Fibroblast of lung (primary cell): ENCODE data around the gene NTN3. TPM values are rescaled to one million over a fixed set of nuclear protein-coding genes. Genes with fewer than 3 reads are reported as not detected.

Source experiments
- DNase-seq, 2 donors: peaks; one replicate each; pipeline versions ENCODE4 v3.0.0 to v3.0.0-alpha.2; 2010; ENCODE audit warnings: low read depth in 2 of 2
- H2AFZ ChIP-seq: 2 replicates; pipeline ENCODE4 v1.5.1; 2012; ENCODE audit warnings: low read length, control low read depth, inconsistent platforms
- H3K27ac ChIP-seq: 2 replicates; pipeline ENCODE4 v1.5.1; 2011; ENCODE audit warnings: low read length, control low read depth; ENCODE audit not compliant: insufficient read depth
- H3K27me3 ChIP-seq: 2 replicates; pipeline ENCODE4 v1.5.1; 2011; ENCODE audit warnings: mild to moderate bottlenecking, low read length; ENCODE audit not compliant: control insufficient read depth, insufficient read depth
- H3K36me3 ChIP-seq: 2 replicates; pipeline ENCODE4 v1.5.1; 2011; ENCODE audit warnings: low read length; ENCODE audit not compliant: control insufficient read depth, insufficient read depth
- H3K4me1 ChIP-seq: 2 replicates; pipeline ENCODE4 v1.5.1; 2011; ENCODE audit warnings: low read length; ENCODE audit not compliant: control insufficient read depth, insufficient read depth; ENCODE audit errors: extremely low read depth
- H3K4me2 ChIP-seq: 2 replicates; pipeline ENCODE4 v1.5.1; 2011; ENCODE audit warnings: low read length, control low read depth; ENCODE audit not compliant: insufficient read depth; ENCODE audit errors: extremely low read depth
- H3K4me3 ChIP-seq, 4 experiments: fragments of 200-600 bp in 1 of 4; sonication (generic) in 1 of 4; replicated peaks in 1 of 4; 2 replicates each; pipeline ENCODE4 v1.5.1; 2011 to 2016; ENCODE audit warnings: low read length in 4 of 4, low read depth in 3 of 4, mild to moderate bottlenecking in 3 of 4, control low read depth in 2 of 4, inconsistent platforms in 1 of 4, mixed read lengths in 1 of 4; ENCODE audit not compliant: insufficient read depth in 1 of 4; ENCODE audit errors: control extremely low read depth in 1 of 4
- H3K79me2 ChIP-seq: 2 replicates; pipeline ENCODE4 v1.5.1; 2012; ENCODE audit warnings: mild to moderate bottlenecking, low read length, inconsistent platforms; ENCODE audit not compliant: control insufficient read depth, insufficient read depth
- H3K9ac ChIP-seq: 2 replicates; pipeline ENCODE4 v1.5.1; 2011; ENCODE audit warnings: mild to moderate bottlenecking, low read length, control low read depth; ENCODE audit not compliant: insufficient read depth
- H3K9me3 ChIP-seq: 2 replicates; pipeline ENCODE4 v1.5.1; 2012; ENCODE audit warnings: low read depth, low read length; ENCODE audit not compliant: control insufficient read depth, insufficient read depth
- H4K20me1 ChIP-seq: 2 replicates; pipeline ENCODE4 v1.5.1; 2011; ENCODE audit warnings: low read length; ENCODE audit not compliant: control insufficient read depth, insufficient read depth; ENCODE audit errors: extremely low read depth
- EZH2 ChIP-seq: IDR thresholded peaks from 2 replicates; pipeline ENCODE4 v1.5.1; 2012; ENCODE audit warnings: low read length, control low read depth, mild to moderate bottlenecking; ENCODE audit errors: missing control alignments
- polyA plus RNA-seq, 2 donors: library from polyadenylated mRNA; depleted of rRNA in 1 of 2; stranded (reverse) in 1 of 2; unstranded in 1 of 2; fragments of >200 nt; gene quantifications; 2 replicates each; pipeline ENCODE4 v1.2.1, GENCODE V29; 2011 to 2012; ENCODE audit warnings: missing spikeins in 1 of 2
- total RNA-seq: library from RNA; depleted of rRNA; stranded (reverse); fragments of >200 nt; gene quantifications from 2 replicates; pipeline ENCODE4 v1.2.1, GENCODE V29; 2014
- TF ChIP-seq, protein P1 (sequence below), 2 donors: IDR thresholded peaks in 1 of 2; conservative IDR thresholded peaks in 1 of 2; 1 replicate in 1 of 2; 2 replicates in 1 of 2; pipeline ENCODE4 v1.5.1; 2011 to 2012; ENCODE audit warnings: low read length in 2 of 2, control low read depth in 1 of 2, inconsistent platforms in 1 of 2, low read depth in 1 of 2, mild to moderate bottlenecking in 1 of 2

Gene NTN3
- total and polyA plus RNA-seq, 2 donors (not counting 1 experiment from before 2014, with no cell fraction given), result 0.08 to 2.1 TPM

DNA sequence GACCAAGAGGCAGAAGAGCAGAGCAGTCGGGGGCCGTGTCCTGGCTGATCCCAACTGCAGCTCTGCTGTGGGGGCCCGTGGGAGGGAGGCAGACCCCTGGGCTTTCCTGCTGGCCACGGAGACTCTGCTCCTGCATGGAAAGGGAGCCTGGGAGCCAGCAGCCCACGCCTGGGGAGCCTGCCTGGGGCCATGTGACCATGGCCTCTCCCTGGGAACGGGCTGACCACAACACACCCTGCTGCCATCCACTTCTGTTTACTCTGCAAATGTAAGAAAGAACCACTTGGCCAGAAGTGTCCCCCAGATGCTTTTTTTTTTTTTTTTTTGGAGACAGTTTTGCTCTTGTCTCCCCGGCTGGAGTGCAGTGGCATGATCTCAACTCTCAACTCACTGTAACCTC lies 13.2 kb upstream of the NTN3 start:
- peaks cover 23% of the 10 kb centered on the region for H3K36me3 ChIP-seq
- H3K27ac ChIP-seq, result no peak overlapping the region
- no peak for DNase-seq
- no peak overlapping the region for H2AFZ ChIP-seq
- no peaks in the 10 kb centered on the region for H4K20me1 ChIP-seq
- no peak overlapping the region for H3K9ac ChIP-seq
- no peak for TF ChIP-seq EZH2
- TF ChIP-seq, protein P1, sequence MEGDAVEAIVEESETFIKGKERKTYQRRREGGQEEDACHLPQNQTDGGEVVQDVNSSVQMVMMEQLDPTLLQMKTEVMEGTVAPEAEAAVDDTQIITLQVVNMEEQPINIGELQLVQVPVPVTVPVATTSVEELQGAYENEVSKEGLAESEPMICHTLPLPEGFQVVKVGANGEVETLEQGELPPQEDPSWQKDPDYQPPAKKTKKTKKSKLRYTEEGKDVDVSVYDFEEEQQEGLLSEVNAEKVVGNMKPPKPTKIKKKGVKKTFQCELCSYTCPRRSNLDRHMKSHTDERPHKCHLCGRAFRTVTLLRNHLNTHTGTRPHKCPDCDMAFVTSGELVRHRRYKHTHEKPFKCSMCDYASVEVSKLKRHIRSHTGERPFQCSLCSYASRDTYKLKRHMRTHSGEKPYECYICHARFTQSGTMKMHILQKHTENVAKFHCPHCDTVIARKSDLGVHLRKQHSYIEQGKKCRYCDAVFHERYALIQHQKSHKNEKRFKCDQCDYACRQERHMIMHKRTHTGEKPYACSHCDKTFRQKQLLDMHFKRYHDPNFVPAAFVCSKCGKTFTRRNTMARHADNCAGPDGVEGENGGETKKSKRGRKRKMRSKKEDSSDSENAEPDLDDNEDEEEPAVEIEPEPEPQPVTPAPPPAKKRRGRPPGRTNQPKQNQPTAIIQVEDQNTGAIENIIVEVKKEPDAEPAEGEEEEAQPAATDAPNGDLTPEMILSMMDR (conservative IDR thresholded peaks at IDR 0.05 in 1 of 2, IDR thresholded peaks at IDR 0.05 in 1 of 2; ENCODE audit: low read depth in 1 of 2, low read length in 2 of 2), result no peak
- H3K4me2 ChIP-seq, result no peak overlapping the region
- H3K79me2 ChIP-seq, result no peaks in the 10 kb centered on the region
- no peak overlapping the region for H3K4me3 ChIP-seq
- H3K27me3 ChIP-seq, result no peaks in the 10 kb centered on the region
- no peaks in the 10 kb centered on the region for H3K9me3 ChIP-seq
- peaks cover 3% of the 10 kb centered on the region for H3K4me1 ChIP-seq

DNA sequence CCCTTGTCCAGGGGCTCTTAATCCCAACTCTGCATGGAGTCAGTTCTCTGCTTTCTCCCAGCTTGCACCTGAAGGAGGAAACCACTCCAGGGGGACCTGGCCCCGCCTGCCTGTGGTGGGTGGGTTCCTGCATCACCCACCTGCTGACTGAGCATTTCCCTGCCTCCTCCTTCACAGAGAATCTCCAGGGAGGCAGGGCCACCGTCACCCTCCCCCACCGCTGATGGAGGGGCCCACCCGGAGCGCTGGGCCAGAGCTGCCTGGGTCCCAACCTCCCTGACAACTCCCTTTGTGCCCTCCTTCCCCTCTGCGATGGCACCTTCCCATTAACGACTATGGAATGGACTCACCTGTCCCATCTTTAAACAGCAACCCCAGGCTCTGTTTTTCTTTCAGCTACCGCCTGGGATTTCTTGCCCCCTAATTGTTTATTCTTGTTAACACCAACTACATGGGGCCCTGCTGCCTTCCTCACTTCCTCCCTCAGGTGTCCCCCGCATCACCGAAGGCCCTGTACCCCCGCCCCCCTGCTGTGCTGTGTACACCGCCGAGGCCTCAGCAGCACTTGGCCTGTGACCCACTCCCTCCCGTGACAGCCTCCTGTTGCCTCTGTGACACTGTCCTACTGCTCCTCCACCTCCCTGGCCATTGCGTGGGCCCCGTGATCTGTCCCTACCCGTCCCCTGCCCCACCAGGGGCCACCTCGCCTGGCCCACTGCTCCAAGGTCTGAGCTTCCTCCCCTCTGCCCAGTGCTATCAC lies 12.0 kb upstream of the NTN3 start:
- Histone ChIP-seq H3K9me3 (no peaks in the 10 kb centered on the region), H3K27me3 (no peaks in the 10 kb centered on the region), H4K20me1 (no peaks in the 10 kb centered on the region), H3K27ac (peak overlapping the region; percentile 61), H3K9ac (no peak overlapping the region), H3K4me1 (peaks cover 3% of the 10 kb centered on the region), H3K36me3 (peaks cover 14% of the 10 kb centered on the region), H3K4me2 (peak overlapping the region; percentile 98), H2AFZ (peak overlapping the region; percentile 83), H3K79me2 (no peaks in the 10 kb centered on the region), H3K4me3 (peak overlapping the region; percentile 53 to 72 (median 69))
- DNase-seq, result no peak
- TF ChIP-seq EZH2, result no peak
- TF ChIP-seq, protein P1 (conservative IDR thresholded peaks at IDR 0.05 in 1 of 2, IDR thresholded peaks at IDR 0.05 in 1 of 2; ENCODE audit: low read depth in 1 of 2, low read length in 2 of 2), result no peak

DNA sequence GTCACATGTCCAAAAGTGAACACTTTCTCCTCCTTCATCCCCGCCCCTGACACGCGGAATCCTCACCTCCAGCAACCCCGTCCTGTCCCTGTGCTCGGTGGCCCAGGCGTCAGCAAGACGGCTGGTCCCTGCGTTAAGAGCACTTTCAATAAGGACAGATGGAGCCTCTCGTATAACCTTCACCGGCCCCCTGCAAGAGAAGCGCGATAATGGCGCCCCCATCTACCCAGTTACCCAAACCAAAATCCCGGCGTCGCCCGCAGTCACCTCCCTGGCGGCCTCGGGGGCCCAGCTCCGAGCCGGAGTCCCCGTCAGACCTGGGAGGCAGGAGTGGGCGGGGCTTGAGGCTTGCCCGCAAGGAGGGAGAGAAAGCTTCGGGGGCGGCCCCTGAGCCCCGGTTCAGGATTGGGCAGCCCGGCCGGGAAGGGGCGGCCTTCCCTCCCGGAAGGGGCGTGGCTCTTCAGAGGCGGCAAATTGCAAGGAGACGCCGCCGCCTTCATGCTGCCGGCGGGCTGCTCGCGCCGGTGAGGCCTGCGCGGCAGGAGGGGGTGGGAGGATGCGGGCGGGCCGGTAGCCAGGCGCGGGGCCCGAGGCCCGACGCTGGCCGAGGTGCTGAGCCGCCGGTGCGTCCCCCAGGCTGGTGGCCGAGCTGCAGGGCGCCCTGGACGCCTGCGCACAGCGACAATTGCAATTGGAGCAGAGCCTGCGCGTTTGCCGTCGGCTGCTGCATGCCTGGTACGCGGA lies 11.3 kb upstream of the NTN3 start, which contains the start of gene TEDC2:
Gene TEDC2 (plus strand): TSS at position 463 of the 744 bp plus-strand sequence. CDS start 36 bp downstream, at position 499.
- Histone ChIP-seq H3K79me2 (no peaks in the 10 kb centered on the region), H3K9ac (peak within 1 kb of the TSS; percentile 59), H4K20me1 (no peaks in the 10 kb centered on the region), H3K9me3 (no peaks in the 10 kb centered on the region), H3K4me1 (peaks cover 3% of the 10 kb centered on the region), H3K27ac (peak within 1 kb of the TSS; percentile 61), H3K4me2 (peak within 1 kb of the TSS; percentile 98), H3K4me3 (peak within 1 kb of the TSS; percentile 55 to 72 (median 69)), H2AFZ (peak within 1 kb of the TSS; percentile 83), H3K27me3 (no peaks in the 10 kb centered on the region), H3K36me3 (peaks cover 14% of the 10 kb centered on the region)
- DNase-seq, result peak; percentile 87 to 92
- TF ChIP-seq EZH2, result no peak
- TF ChIP-seq, protein P1 (conservative IDR thresholded peaks at IDR 0.05 in 1 of 2, IDR thresholded peaks at IDR 0.05 in 1 of 2; ENCODE audit: low read depth in 1 of 2, low read length in 2 of 2), result no peak
